ENCODE measurements around the gene GLT1D1. TPM values are rescaled to one million over a fixed set of nuclear protein-coding genes. Genes with fewer than 3 reads are reported as not detected.

Gene GLT1D1
- total and polyA plus RNA-seq, 2 donors (not counting 1 experiment from before 2014, with no cell fraction given), result under 0.01 TPM; not detected in 1

GRCh38 chr12:128918481-128919260, 65.4 kb downstream of the GLT1D1 start:
- Histone ChIP-seq H3K27me3 (ENCODE audit: control insufficient read depth, insufficient read depth, low read length) (no peaks in the 10 kb centered on the region), H3K27ac (ENCODE audit: insufficient read depth, low read length) (no peak overlapping the region), H3K79me2 (ENCODE audit: control insufficient read depth, insufficient read depth, low read length) (no peaks in the 10 kb centered on the region), H3K4me2 (ENCODE audit: extremely low read depth, insufficient read depth, low read length) (no peak overlapping the region), H3K4me3 (replicated peaks in 1 of 4; ENCODE audit: control extremely low read depth in 1 of 4, insufficient read depth in 1 of 4, low read depth in 3 of 4, low read length in 4 of 4) (no peak overlapping the region), H3K9ac (ENCODE audit: insufficient read depth, low read length) (no peak overlapping the region), H3K36me3 (ENCODE audit: control insufficient read depth, insufficient read depth, low read length) (no peaks in the 10 kb centered on the region), H4K20me1 (ENCODE audit: control insufficient read depth, extremely low read depth, insufficient read depth, low read length) (no peaks in the 10 kb centered on the region), H2AFZ (ENCODE audit: low read length) (no peak overlapping the region), H3K4me1 (ENCODE audit: control insufficient read depth, extremely low read depth, insufficient read depth, low read length) (no peaks in the 10 kb centered on the region), H3K9me3 (ENCODE audit: control insufficient read depth, insufficient read depth, low read depth, low read length) (no peaks in the 10 kb centered on the region)
- TF ChIP-seq CTCF (conservative IDR thresholded peaks at IDR 0.05 in 1 of 2, IDR thresholded peaks at IDR 0.05 in 1 of 2; ENCODE audit: low read depth in 1 of 2, low read length in 2 of 2) (no peak), EZH2 (IDR thresholded peaks at IDR 0.05; ENCODE audit: low read length, missing control alignments) (no peak)
- DNase-seq (ENCODE audit: low read depth in 2 of 2), result no peak

DNA sequence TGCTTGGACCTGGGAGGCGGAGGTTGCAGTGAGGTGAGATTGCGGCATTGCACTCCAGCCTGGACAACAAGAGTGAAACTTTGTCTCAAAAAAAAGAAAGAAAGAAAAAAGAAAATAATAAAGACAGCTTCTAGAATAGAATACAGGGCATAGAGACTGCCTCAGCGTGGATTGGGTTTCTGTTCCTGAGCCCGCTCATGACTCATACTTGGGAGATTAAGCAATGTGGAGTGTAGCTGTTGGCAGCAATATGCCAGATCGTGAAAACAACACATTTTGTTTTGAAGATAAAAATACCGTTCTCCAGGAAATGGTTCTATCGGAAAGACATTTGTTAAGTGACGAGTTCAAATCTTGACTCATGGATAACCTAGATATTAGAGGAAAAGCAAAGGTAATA, 67.2 kb downstream of the GLT1D1 start:
- Histone ChIP-seq H3K27ac (ENCODE audit: insufficient read depth, low read length) (no peak overlapping the region), H3K79me2 (ENCODE audit: control insufficient read depth, insufficient read depth, low read length) (no peaks in the 10 kb centered on the region), H3K4me2 (ENCODE audit: extremely low read depth, insufficient read depth, low read length) (no peak overlapping the region), H3K9ac (ENCODE audit: insufficient read depth, low read length) (no peak overlapping the region), H3K36me3 (ENCODE audit: control insufficient read depth, insufficient read depth, low read length) (no peaks in the 10 kb centered on the region), H3K27me3 (ENCODE audit: control insufficient read depth, insufficient read depth, low read length) (no peaks in the 10 kb centered on the region), H4K20me1 (ENCODE audit: control insufficient read depth, extremely low read depth, insufficient read depth, low read length) (no peaks in the 10 kb centered on the region), H3K9me3 (ENCODE audit: control insufficient read depth, insufficient read depth, low read depth, low read length) (no peaks in the 10 kb centered on the region), H3K4me1 (ENCODE audit: control insufficient read depth, extremely low read depth, insufficient read depth, low read length) (no peaks in the 10 kb centered on the region), H2AFZ (ENCODE audit: low read length) (no peak overlapping the region), H3K4me3 (replicated peaks in 1 of 4; ENCODE audit: control extremely low read depth in 1 of 4, insufficient read depth in 1 of 4, low read depth in 3 of 4, low read length in 4 of 4) (no peak overlapping the region)
- DNase-seq (ENCODE audit: low read depth in 2 of 2), result peak in 1 of 2 donors; percentile 4
- TF ChIP-seq CTCF (conservative IDR thresholded peaks at IDR 0.05 in 1 of 2, IDR thresholded peaks at IDR 0.05 in 1 of 2; ENCODE audit: low read depth in 1 of 2, low read length in 2 of 2), result no peak
- TF ChIP-seq EZH2 (IDR thresholded peaks at IDR 0.05; ENCODE audit: low read length, missing control alignments), result no peak

GRCh38 chr12:128928361-128928760, 75.1 kb downstream of the GLT1D1 start:
- no peak for DNase-seq (ENCODE audit: low read depth in 2 of 2)
- no peak overlapping the region for H2AFZ ChIP-seq (ENCODE audit: low read length)
- H3K79me2 ChIP-seq (ENCODE audit: control insufficient read depth, insufficient read depth, low read length), result no peaks in the 10 kb centered on the region
- H3K4me1 ChIP-seq (ENCODE audit: control insufficient read depth, extremely low read depth, insufficient read depth, low read length), result no peaks in the 10 kb centered on the region
- no peaks in the 10 kb centered on the region for H4K20me1 ChIP-seq (ENCODE audit: control insufficient read depth, extremely low read depth, insufficient read depth, low read length)
- H3K4me3 ChIP-seq (replicated peaks in 1 of 4; ENCODE audit: control extremely low read depth in 1 of 4, insufficient read depth in 1 of 4, low read depth in 3 of 4, low read length in 4 of 4), result no peak overlapping the region
- TF ChIP-seq CTCF (conservative IDR thresholded peaks at IDR 0.05 in 1 of 2, IDR thresholded peaks at IDR 0.05 in 1 of 2; ENCODE audit: low read depth in 1 of 2, low read length in 2 of 2), result no peak
- TF ChIP-seq EZH2 (IDR thresholded peaks at IDR 0.05; ENCODE audit: low read length, missing control alignments), result no peak
- H3K27me3 ChIP-seq (ENCODE audit: control insufficient read depth, insufficient read depth, low read length), result no peaks in the 10 kb centered on the region
- H3K36me3 ChIP-seq (ENCODE audit: control insufficient read depth, insufficient read depth, low read length), result no peaks in the 10 kb centered on the region
- H3K9me3 ChIP-seq (ENCODE audit: control insufficient read depth, insufficient read depth, low read depth, low read length), result no peaks in the 10 kb centered on the region
- H3K9ac ChIP-seq (ENCODE audit: insufficient read depth, low read length), result no peak overlapping the region
- H3K27ac ChIP-seq (ENCODE audit: insufficient read depth, low read length), result no peak overlapping the region
- no peak overlapping the region for H3K4me2 ChIP-seq (ENCODE audit: extremely low read depth, insufficient read depth, low read length)

Data from fibroblast of lung (primary cell).